HG02642 (cell line): Measurements from ENCODE around the gene CCDC159.
"Not testable (repeated sequence)": the region's sequence is repeated elsewhere in the genome, so short reads cannot be mapped to it uniquely, and the experiment has no call there.

ENCODE experiments used
- ATAC-seq: cut with Tn5 transposase; IDR thresholded peaks from one replicate; pipeline ENCODE4 v1.9.1; 2021; ENCODE audit warnings: mild to moderate bottlenecking; ENCODE audit not compliant: unreplicated experiment, poor library complexity

The CCDC159 gene

GRCh38 chr19:11346104-11346940, at the start of gene CCDC159, which contains the start of gene TMEM205:
Gene CCDC159 (plus strand): TSS chr19:11346519. CDS start chr19:11346607, 88 bp downstream.
Gene TMEM205 (minus strand): TSS chr19:11346268. CDS start chr19:11345619, 649 bp downstream.
- ATAC-seq, result peak; percentile 92

- no peak for ATAC-seq
Measured at GRCh38 chr19:11299946-11300810, 46.1 kb upstream of the CCDC159 start.

GRCh38 chr19:11300811-11301120, 45.6 kb upstream of the CCDC159 start:
- ATAC-seq, result no peak

GRCh38 chr19:11304936-11305335, 41.4 kb upstream of the CCDC159 start:
- no peak for ATAC-seq

- ATAC-seq, result no peak
Measured at GRCh38 chr19:11306337-11306736, 40.0 kb upstream of the CCDC159 start.

GRCh38 chr19:11320278-11320995, 25.9 kb upstream of the CCDC159 start:
- ATAC-seq, result not testable (repeated sequence)

GRCh38 chr19:11321191-11322126, 24.9 kb upstream of the CCDC159 start:
- no peak for ATAC-seq

- no peak for ATAC-seq
Measured at GRCh38 chr19:11322269-11323024, 23.9 kb upstream of the CCDC159 start.

- no peak for ATAC-seq
Measured at GRCh38 chr19:11323601-11324078, 22.7 kb upstream of the CCDC159 start.

- no peak for ATAC-seq
Measured at GRCh38 chr19:11324079-11324661, 22.1 kb upstream of the CCDC159 start.

GRCh38 chr19:11324748-11325389, 21.4 kb upstream of the CCDC159 start:
- ATAC-seq, result no peak

GRCh38 chr19:11325544-11325943, 20.8 kb upstream of the CCDC159 start:
- ATAC-seq, result no peak

GRCh38 chr19:11330127-11330526, 16.2 kb upstream of the CCDC159 start:
- no peak for ATAC-seq

- no peak for ATAC-seq
Measured at GRCh38 chr19:11331502-11331901, 14.8 kb upstream of the CCDC159 start.

- ATAC-seq, result no peak
Measured at GRCh38 chr19:11332822-11333221, 13.5 kb upstream of the CCDC159 start.

- not testable (repeated sequence) for ATAC-seq
Measured at GRCh38 chr19:11333838-11334237, 12.5 kb upstream of the CCDC159 start.

- ATAC-seq, result no peak
Measured at GRCh38 chr19:11335449-11336146, 10.7 kb upstream of the CCDC159 start.
